GM21515 (cell line): Measurements from ENCODE around the gene SPATC1L.

ENCODE experiments used
- ATAC-seq: cut with Tn5 transposase; IDR thresholded peaks from one replicate; pipeline ENCODE4 v1.9.1; 2021; ENCODE audit not compliant: unreplicated experiment

SPATC1L gene

GRCh38 chr21:46137908-46138307 is 46.4 kb downstream of the SPATC1L start:
- no peak for ATAC-seq

DNA sequence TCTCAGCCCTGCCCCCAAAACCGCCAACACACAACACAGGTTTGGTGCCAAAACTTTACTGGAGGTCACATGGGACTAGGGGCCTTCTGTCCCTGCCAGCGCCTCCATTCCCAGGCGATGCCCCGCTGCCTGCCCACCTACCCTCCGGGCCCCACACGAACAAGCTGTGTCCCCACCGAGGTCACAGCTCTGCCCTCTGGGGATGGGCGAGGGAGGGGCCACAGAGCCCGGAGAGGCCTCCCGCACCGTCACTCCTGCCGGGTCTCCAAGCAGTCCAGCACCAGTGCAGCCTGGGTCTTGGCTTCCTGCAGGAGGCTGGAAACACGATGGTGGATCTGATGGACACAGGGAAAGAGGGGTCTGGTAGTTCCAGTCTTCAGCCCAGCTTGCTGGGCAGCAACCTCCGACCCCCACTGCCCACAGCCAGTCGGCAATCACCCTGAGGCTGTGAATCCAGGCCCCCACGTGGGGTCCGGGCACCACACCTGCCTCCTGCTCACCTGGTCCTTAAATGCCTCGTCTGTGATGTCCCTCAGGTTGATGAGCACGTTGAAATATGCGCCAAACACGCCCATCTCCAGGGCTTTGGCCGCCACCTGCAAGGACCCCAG is 47.4 kb downstream of the SPATC1L start:
- no peak for ATAC-seq

DNA sequence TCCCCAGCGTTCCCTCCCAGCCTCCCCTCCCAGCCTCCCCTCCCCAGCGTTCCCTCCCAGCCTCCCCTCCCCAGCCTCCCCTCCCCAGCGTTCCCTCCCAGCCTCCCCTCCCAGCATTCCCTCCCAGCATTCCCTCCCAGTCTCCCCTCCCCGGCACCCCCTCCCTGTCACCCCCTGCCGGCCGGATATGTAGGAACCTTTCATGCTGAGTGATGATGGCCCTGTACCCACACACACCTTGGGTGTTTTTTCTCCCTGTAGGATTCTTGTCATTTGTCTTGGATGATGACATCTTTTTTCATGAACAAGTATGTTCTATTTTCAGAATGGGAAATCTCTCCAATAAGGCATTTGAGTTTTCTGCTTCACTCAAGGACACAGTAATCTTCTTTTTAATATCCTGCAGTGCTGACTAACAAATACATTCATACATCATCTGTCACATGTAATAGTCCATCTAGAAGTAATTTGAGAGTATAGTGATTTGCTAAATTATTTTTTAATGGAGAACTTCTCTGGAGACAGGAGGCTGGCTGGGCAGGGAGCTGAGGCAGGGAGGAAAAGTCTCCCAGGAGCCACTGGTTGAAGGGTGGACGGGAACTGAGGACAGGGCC is 48.4 kb downstream of the SPATC1L start:
- ATAC-seq: no peak

DNA sequence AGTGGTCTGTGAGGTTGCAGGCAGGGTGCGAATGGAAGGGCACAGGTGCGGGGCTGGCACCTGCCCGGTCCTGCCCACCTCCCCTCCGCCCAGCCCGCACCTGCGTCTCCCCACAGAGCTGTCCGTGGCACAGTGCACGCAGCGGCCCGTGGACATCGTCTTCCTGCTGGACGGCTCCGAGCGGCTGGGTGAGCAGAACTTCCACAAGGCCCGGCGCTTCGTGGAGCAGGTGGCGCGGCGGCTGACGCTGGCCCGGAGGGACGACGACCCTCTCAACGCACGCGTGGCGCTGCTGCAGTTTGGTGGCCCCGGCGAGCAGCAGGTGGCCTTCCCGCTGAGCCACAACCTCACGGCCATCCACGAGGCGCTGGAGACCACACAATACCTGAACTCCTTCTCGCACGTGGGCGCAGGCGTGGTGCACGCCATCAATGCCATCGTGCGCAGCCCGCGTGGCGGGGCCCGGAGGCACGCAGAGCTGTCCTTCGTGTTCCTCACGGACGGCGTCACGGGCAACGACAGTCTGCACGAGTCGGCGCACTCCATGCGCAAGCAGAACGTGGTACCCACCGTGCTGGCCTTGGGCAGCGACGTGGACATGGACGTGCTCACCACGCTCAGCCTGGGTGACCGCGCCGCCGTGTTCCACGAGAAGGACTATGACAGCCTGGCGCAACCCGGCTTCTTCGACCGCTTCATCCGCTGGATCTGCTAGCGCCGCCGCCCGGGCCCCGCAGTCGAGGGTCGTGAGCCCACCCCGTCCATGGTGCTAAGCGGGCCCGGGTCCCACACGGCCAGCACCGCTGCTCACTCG is 52.2 kb downstream of the SPATC1L start:
- no peak for ATAC-seq

DNA sequence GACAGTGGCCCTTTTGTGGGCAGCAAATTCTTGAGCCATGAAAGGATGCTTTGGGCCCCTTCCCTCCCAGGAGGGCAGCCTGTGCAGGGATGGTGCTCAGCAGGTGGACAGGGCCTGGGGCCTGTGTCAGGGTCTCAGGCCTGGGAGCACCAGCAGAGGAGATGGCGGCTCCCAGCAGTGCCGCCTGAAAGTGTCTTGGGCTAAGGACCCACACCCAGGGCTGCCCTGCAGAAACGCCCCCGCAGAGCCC is 52.7 kb downstream of the SPATC1L start:
- no peak for ATAC-seq

DNA sequence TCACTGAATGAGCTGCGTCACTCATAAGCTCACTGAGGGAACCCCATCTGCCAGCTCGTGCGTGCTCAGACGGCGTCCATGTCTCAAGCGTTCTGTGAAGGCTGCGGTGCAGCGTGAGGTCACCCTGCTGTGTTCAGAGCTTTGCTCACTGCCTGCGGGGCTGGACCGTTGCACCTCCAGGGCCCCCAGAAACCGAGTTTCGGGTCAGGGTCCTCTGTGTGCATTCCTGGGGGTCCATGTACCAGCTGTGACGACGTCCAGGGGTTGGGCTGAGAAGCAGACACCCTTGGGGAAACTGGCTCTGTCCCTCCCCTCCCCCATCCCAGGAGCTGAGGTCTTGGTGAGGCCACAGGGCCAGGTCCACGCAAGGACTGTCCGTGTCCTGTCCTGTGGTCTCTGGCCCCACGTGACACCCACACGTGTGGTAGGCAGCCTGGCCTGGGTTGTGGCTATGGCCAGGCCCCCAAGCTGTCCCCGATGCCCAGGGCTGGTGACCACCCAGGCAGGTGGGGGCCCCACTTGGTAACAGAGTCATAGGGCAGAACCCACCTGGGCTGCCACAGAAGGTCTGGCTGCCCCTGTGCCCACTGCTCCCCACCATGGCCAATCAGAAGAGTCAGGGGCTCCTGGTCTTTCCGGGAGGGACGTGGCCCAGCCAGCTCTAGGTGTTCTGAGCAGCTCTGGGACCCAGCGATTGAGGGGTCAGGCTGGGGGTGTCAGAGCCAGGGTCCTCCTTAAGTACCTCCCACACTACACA is 53.2 kb downstream of the SPATC1L start:
- no peak for ATAC-seq

- ATAC-seq: no peak
Measured at GRCh38 chr21:46129846-46130651, 54.2 kb downstream of the SPATC1L start.

- ATAC-seq: no peak
Measured at GRCh38 chr21:46128933-46129571, 55.2 kb downstream of the SPATC1L start.

DNA sequence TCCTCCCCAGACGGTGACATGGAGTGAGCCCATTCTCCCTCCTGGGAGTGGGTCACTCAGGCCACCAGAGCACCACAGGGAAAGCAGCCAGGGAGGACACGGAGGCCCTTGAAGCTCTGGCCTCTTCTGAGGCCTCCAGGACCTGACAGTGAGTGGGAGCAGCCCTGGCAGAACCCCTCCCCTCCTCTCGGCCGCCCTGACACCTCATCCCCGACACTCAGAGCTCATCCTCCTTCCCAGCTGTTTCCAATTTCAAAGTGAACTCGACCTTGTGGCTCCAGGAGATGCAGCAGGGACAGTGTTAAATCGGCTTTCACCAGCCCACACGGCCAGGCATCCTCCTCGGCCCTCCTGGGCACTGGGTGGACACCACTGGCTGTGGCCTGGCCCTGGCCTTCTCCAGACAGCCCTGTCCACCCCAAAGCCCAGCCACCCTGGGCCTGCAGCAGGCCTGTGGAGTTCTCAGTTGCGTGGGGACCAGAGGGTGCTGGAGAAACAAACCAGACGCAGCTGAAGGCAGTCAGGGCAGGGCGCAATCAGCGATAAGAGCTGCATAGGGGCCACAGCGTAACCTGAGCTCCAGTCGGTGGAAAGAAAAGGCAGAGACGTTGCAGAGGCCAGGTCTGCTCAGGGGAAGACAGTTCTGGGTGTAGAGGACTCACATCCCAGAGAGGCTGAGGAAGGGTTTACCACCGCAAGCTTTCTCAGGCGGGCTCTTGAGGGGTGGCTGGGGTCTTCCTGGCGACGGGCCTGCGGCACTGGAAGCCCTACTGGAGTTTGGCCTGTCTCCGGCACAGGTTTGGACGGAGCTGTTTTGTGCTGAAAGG is 55.9 kb downstream of the SPATC1L start:
- no peak for ATAC-seq

DNA sequence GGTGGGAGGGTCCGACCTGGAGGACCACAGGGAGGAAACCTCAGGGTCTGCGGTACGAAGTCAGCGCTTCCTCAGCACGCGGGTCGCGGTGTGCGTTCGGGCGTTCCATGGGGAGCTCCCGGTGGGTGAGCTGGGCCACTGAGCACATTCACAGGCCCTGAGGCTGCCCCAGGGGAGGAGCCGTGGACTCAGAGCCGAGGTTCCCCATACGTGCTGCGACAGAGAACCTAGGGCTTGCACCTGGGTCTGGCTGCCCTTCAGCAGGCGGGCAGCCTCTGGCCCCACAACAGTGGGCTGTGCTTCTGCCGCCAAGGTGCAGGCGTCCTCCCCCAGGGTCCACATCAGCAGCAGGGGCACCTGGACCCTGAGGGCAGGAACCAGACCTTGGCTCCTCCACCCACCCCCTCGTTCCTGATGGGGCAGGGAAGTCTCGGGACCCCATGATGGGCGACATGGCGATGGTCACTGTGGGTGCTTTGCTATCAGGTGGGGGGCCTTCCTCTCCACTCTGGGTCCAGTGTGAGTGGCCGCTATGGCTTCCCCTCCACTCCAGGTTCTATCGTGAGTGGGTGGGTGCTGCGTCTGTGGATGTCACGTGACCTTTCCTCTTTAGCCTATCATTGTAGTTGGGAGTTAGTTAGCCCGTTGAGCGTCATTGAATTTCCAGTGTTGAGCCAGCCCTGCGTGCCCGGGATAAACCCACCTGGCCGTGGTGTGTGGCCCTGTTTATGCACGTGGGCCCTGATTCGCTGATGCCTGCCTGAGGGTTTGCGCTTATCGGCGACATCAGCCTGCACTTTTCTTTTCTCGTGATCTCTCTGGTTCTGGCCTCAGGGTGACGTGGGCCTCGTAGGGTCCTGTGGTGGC is 56.8 kb downstream of the SPATC1L start:
- ATAC-seq: no peak

DNA sequence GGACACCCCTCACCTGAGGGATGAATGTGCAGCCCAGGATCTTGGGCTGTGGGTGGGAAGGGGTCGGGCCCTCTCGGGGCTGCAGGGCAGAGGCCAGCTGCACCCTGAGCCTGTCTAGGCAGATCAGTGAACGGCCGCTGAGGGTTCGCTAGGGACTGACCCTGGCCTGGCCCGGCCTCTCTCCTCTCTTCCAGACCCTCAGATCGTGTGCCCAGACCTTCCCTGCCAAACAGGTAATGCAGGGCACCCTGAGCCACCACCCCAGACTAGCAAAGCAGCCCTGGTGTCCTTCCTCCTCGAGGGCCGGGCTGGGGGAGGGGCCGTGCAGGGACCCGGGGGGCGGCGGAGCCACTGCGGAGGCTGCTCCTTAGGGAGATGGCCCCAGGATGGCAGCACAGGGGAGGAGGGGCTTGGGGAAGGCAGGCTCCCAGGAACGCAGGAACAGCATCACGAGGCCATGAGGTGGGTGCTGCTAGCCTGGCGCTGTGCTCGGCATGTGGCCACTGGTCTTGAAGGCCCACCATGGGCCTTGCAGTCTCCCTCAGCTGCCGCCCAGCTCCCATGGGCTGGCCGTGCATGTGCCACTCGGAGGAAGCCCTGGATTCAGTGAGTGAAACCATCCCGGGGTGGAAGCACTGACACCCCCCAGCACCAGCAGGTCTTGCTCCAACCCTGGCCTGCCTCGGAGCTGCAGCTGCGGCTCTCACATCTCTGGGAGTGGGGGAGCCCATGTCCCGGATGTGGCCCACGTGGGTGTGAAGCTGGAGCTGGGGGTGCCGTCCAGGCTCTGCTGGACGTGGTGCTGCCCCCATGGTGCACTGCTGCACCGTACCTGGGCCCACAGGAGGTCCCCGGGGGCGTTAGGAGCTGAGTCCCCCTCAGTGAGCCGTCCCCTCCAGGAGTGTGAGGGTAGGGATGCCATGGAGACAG is 57.7 kb downstream of the SPATC1L start:
- no peak for ATAC-seq

DNA sequence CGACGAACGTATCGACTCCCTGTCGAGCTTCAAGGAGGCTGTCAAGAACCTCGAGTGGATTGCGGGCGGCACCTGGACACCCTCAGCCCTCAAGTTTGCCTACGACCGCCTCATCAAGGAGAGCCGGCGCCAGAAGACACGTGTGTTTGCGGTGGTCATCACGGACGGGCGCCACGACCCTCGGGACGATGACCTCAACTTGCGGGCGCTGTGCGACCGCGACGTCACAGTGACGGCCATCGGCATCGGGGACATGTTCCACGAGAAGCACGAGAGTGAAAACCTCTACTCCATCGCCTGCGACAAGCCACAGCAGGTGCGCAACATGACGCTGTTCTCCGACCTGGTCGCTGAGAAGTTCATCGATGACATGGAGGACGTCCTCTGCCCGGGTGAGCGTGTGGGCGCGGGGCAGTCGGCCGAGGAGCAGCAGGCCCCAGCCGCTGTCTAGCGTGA is 58.4 kb downstream of the SPATC1L start:
- ATAC-seq: no peak

DNA sequence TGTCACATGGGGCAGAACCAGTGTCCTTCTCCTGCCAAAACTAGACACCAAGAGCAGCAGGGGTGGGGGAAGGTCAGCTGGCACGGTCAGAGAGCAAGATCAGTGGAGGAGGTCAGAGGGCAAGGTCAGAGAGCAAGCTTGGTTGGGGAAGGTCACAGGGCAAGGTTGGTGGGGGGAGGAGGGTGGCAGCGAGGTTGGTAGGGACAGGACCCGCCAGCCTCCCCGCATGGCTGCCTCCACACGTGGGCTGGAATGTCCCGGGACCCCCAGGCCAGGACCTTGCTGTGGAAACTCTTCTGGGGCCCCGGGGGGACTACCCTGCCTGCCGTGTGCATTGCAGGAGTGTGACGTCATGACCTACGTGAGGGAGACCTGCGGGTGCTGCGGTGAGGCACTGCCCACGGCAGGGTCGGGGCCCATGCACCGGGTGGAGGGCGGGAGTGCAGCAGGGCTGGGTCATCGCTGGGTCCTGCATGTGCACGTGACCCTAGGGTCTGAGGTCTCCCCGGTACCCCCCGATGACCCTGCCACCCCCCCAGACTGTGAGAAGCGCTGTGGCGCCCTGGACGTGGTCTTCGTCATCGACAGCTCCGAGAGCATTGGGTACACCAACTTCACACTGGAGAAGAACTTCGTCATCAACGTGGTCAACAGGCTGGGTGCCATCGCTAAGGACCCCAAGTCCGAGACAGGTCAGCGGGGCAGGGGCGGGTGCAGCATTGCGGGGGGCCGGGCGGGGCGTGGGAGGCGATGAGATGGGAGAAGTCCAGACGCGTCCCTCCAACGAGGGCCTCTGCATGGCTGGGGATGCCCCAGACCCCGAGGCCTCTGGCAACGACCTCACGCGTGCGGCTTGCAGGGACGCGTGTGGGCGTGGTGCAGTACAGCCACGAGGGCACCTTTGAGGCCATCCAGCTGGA is 59.1 kb downstream of the SPATC1L start:
- no peak for ATAC-seq

- ATAC-seq: no peak
Measured at GRCh38 chr21:46124083-46124925, 60.0 kb downstream of the SPATC1L start.
